HEK293 (cell line): ENCODE results near the gene ZNF831.

Source experiments
- CTCF ChIA-PET: fragments of 350-600 bp; formaldehyde crosslinking; extraction: SDS; loops from one replicate; lab custom pipeline; 2021; ENCODE audit warnings: antibody characterized with exemption; lab: Yijun Ruan, JAX
- POLR2A ChIA-PET: fragments of 300-600 bp; formaldehyde crosslinking; extraction: SDS; loops from one replicate; lab custom pipeline; 2020; ENCODE audit warnings: antibody characterized with exemption, inconsistent platforms; lab: Yijun Ruan, JAX
- H3K27ac ChIP-seq: fragments of 200-500 bp; sonication (Bioruptor generic); 2 replicates; pipeline ENCODE4 v1.5.1; 2014; ENCODE audit warnings: low read depth, low read length, control low read depth, inconsistent platforms; ENCODE audit errors: extremely low read depth
- H3K36me3 ChIP-seq, 2 experiments: fragments of 200-500 bp in 1 of 2; sonication (Bioruptor generic) in 1 of 2; 1 replicate in 1 of 2; 2 replicates in 1 of 2; pipeline ENCODE4 v1.5.1; 2014 to 2017; ENCODE audit warnings: inconsistent platforms in 2 of 2, low read length in 2 of 2; ENCODE audit not compliant: control insufficient read depth in 2 of 2, insufficient read depth in 1 of 2
- H3K4me1 ChIP-seq: fragments of 200-500 bp; sonication (Bioruptor generic); 2 replicates; pipeline ENCODE4 v1.5.1; 2014; ENCODE audit warnings: mild to moderate bottlenecking, low read length, inconsistent platforms; ENCODE audit not compliant: control insufficient read depth, insufficient read depth
- H3K4me3 ChIP-seq: 2 replicates; pipeline ENCODE4 v1.5.1; 2011; ENCODE audit warnings: low read depth, mild to moderate bottlenecking, control low read depth, low read length, moderate library complexity
- H3K9me3 ChIP-seq: fragments of 200-500 bp; sonication (Bioruptor generic); 2 replicates; pipeline ENCODE4 v1.5.1; 2014; ENCODE audit warnings: low read depth, low read length, inconsistent platforms; ENCODE audit not compliant: control insufficient read depth, insufficient read depth
- FEZF1 ChIP-seq: fragments of 450-650 bp; formaldehyde crosslinking; IDR thresholded peaks from 2 replicates; pipeline ENCODE4 v1.5.1; 2016; ENCODE audit warnings: missing biosample characterization, missing genetic modification characterization
- GFI1B ChIP-seq: fragments of 450-650 bp; formaldehyde crosslinking; IDR thresholded peaks from 2 replicates; pipeline ENCODE4 v1.5.1; 2016; ENCODE audit warnings: missing biosample characterization, missing genetic modification characterization
- GLI4 ChIP-seq: fragments of 450-650 bp; formaldehyde crosslinking; IDR thresholded peaks from 2 replicates; pipeline ENCODE4 v1.5.1; 2016; ENCODE audit warnings: missing biosample characterization, missing genetic modification characterization
- HOXA7 ChIP-seq: sonication (generic); formaldehyde crosslinking; IDR thresholded peaks from 2 replicates; pipeline ENCODE4 v1.8.1; 2022; ENCODE audit warnings: missing genetic modification reagents, borderline replicate concordance
- HOXD13 ChIP-seq: sonication (generic); formaldehyde crosslinking; IDR thresholded peaks from 2 replicates; pipeline ENCODE4 v1.8.0; 2022; ENCODE audit warnings: missing genetic modification reagents, borderline replicate concordance
- KLF1 ChIP-seq: fragments of 450-650 bp; formaldehyde crosslinking; IDR thresholded peaks from 2 replicates; pipeline ENCODE4 v1.5.1; 2016; ENCODE audit warnings: missing biosample characterization, missing genetic modification characterization
- SCRT2 ChIP-seq: fragments of 450-650 bp; formaldehyde crosslinking; IDR thresholded peaks from 2 replicates; pipeline ENCODE4 v1.5.1; 2016; ENCODE audit warnings: missing biosample characterization, missing genetic modification characterization
- TRIM28 ChIP-seq: IDR thresholded peaks from 2 replicates; pipeline ENCODE4 v1.6.1; 2011; ENCODE audit warnings: low read length, control low read depth, borderline replicate concordance
- WT1 ChIP-seq: fragments of 450-650 bp; formaldehyde crosslinking; IDR thresholded peaks from 2 replicates; pipeline ENCODE4 v1.5.1; 2016; ENCODE audit warnings: missing biosample characterization, missing genetic modification characterization
- ZBTB10 ChIP-seq: fragments of 450-650 bp; formaldehyde crosslinking; IDR thresholded peaks from 2 replicates; pipeline ENCODE4 v1.5.1; 2016; ENCODE audit warnings: missing biosample characterization, missing genetic modification characterization
- ZBTB17 ChIP-seq: fragments of 450-650 bp; formaldehyde crosslinking; IDR thresholded peaks from 2 replicates; pipeline ENCODE4 v1.5.1; 2016; ENCODE audit warnings: missing biosample characterization, missing genetic modification characterization
- ZNF16 ChIP-seq: fragments of 450-650 bp; formaldehyde crosslinking; IDR thresholded peaks from 2 replicates; pipeline ENCODE4 v1.5.1; 2016; ENCODE audit warnings: low read depth, missing biosample characterization, missing genetic modification characterization
- ZNF174 ChIP-seq: fragments of 450-650 bp; formaldehyde crosslinking; IDR thresholded peaks from 2 replicates; pipeline ENCODE4 v1.5.0; 2017; ENCODE audit warnings: missing biosample characterization, mild to moderate bottlenecking, missing genetic modification characterization
- ZNF202 ChIP-seq: fragments of 450-650 bp; formaldehyde crosslinking; IDR thresholded peaks from 2 replicates; pipeline ENCODE4 v1.5.1; 2016; ENCODE audit warnings: missing biosample characterization, missing genetic modification characterization, borderline replicate concordance
- ZNF223 ChIP-seq: fragments of 450-650 bp; formaldehyde crosslinking; IDR thresholded peaks from 2 replicates; pipeline ENCODE4 v1.5.1; 2016; ENCODE audit warnings: missing biosample characterization, missing genetic modification characterization
- ZNF23 ChIP-seq: fragments of 450-650 bp; formaldehyde crosslinking; IDR thresholded peaks from 2 replicates; pipeline ENCODE4 v1.5.1; 2016; ENCODE audit warnings: missing biosample characterization, missing genetic modification characterization, borderline replicate concordance
- ZNF302 ChIP-seq: fragments of 450-650 bp; formaldehyde crosslinking; IDR thresholded peaks from 2 replicates; pipeline ENCODE4 v1.5.1; 2016; ENCODE audit warnings: missing biosample characterization, missing genetic modification characterization, low read depth
- ZNF341 ChIP-seq: fragments of 450-650 bp; formaldehyde crosslinking; IDR thresholded peaks from 2 replicates; pipeline ENCODE4; 2016; ENCODE audit warnings: low read depth, missing biosample characterization, missing genetic modification characterization
- ZNF354C ChIP-seq: fragments of 450-650 bp; formaldehyde crosslinking; IDR thresholded peaks from 2 replicates; pipeline ENCODE4 v1.5.1; 2016; ENCODE audit warnings: missing biosample characterization, missing genetic modification characterization, low read depth, borderline replicate concordance
- ZNF404 ChIP-seq: fragments of 450-650 bp; formaldehyde crosslinking; IDR thresholded peaks from 2 replicates; pipeline ENCODE4 v1.5.1; 2017; ENCODE audit warnings: missing biosample characterization, missing genetic modification characterization
- ZNF416 ChIP-seq: fragments of 450-650 bp; formaldehyde crosslinking; IDR thresholded peaks from 2 replicates; pipeline ENCODE4 v1.5.1; 2016; ENCODE audit warnings: missing biosample characterization, missing genetic modification characterization
- ZNF426 ChIP-seq: fragments of 450-650 bp; formaldehyde crosslinking; IDR thresholded peaks from 2 replicates; pipeline ENCODE4 v1.5.1; 2017; ENCODE audit warnings: missing biosample characterization, missing genetic modification characterization, mild to moderate bottlenecking, inconsistent platforms, moderate library complexity
- ZNF473 ChIP-seq: fragments of 450-650 bp; formaldehyde crosslinking; IDR thresholded peaks from 2 replicates; pipeline ENCODE4 v1.5.1; 2017; ENCODE audit warnings: missing biosample characterization, missing genetic modification characterization
- ZNF48 ChIP-seq: fragments of 450-650 bp; formaldehyde crosslinking; IDR thresholded peaks from 2 replicates; pipeline ENCODE4 v1.5.1; 2016; ENCODE audit warnings: missing biosample characterization, missing genetic modification characterization
- ZNF548 ChIP-seq: fragments of 450-650 bp; formaldehyde crosslinking; IDR thresholded peaks from 2 replicates; pipeline ENCODE4 v1.5.1; 2016; ENCODE audit warnings: missing biosample characterization, missing genetic modification characterization
- ZNF560 ChIP-seq: fragments of 450-650 bp; formaldehyde crosslinking; IDR thresholded peaks from 2 replicates; pipeline ENCODE4 v1.5.1; 2017; ENCODE audit warnings: missing biosample characterization, missing genetic modification characterization, borderline replicate concordance
- ZNF561 ChIP-seq: fragments of 450-650 bp; IDR thresholded peaks from 2 replicates; pipeline ENCODE4 v1.5.1; 2018; ENCODE audit warnings: missing biosample characterization, missing genetic modification characterization, borderline replicate concordance
- ZNF585B ChIP-seq: fragments of 450-650 bp; formaldehyde crosslinking; IDR thresholded peaks from 2 replicates; pipeline ENCODE4 v1.5.1; 2016; ENCODE audit warnings: missing biosample characterization, missing genetic modification characterization
- ZNF621 ChIP-seq: fragments of 450-650 bp; formaldehyde crosslinking; IDR thresholded peaks from 2 replicates; pipeline ENCODE4 v1.5.1; 2017; ENCODE audit warnings: missing biosample characterization, missing genetic modification characterization
- ZNF623 ChIP-seq: fragments of 450-650 bp; formaldehyde crosslinking; IDR thresholded peaks from 2 replicates; pipeline ENCODE4 v1.5.1; 2016; ENCODE audit warnings: missing biosample characterization, missing genetic modification characterization
- ZNF654 ChIP-seq: fragments of 450-650 bp; formaldehyde crosslinking; IDR thresholded peaks from 2 replicates; pipeline ENCODE4 v1.5.1; 2016; ENCODE audit warnings: low read depth, missing biosample characterization, missing genetic modification characterization
- ZNF777 ChIP-seq: fragments of 450-650 bp; formaldehyde crosslinking; IDR thresholded peaks from 2 replicates; pipeline ENCODE4 v1.5.1; 2017; ENCODE audit warnings: missing biosample characterization, missing genetic modification characterization, borderline replicate concordance
- ZSCAN5A ChIP-seq: fragments of 450-650 bp; formaldehyde crosslinking; IDR thresholded peaks from 2 replicates; pipeline ENCODE4 v1.5.1; 2016; ENCODE audit warnings: missing biosample characterization, missing genetic modification characterization
- ZXDB ChIP-seq: fragments of 450-650 bp; formaldehyde crosslinking; IDR thresholded peaks from 2 replicates; pipeline ENCODE4 v1.5.1; 2016; ENCODE audit warnings: missing biosample characterization, missing genetic modification characterization

The ZNF831 gene

GRCh38 chr20:59150821-59151251 lies 12.8 kb upstream of the ZNF831 start:
- H3K4me1 ChIP-seq, result no peaks in the 10 kb centered on the region
- CTCF ChIA-PET, result no interaction called here
- no peaks in the 10 kb centered on the region for H3K36me3 ChIP-seq
- POLR2A ChIA-PET, result no interaction called here
- no peak for TF ChIP-seq HOXA7 (CRISPR knock-in tag)
- no peak for TF ChIP-seq ZNF404 (tag by site-specific recombination)
- TF ChIP-seq ZNF174 (tag by site-specific recombination), result no peak
- no peak for TF ChIP-seq ZNF560
- TF ChIP-seq ZSCAN5A (tag by site-specific recombination), result no peak
- TF ChIP-seq ZNF621, result no peak
- no peak for TF ChIP-seq ZNF48 (tag by site-specific recombination)
- TF ChIP-seq ZNF302 (tag by site-specific recombination), result no peak
- TF ChIP-seq, all 188 proteins: peak for 0
- Histone ChIP-seq H3K27ac (no peak overlapping the region), H3K9me3 (no peaks in the 10 kb centered on the region), H3K4me3 (no peak overlapping the region)

DNA sequence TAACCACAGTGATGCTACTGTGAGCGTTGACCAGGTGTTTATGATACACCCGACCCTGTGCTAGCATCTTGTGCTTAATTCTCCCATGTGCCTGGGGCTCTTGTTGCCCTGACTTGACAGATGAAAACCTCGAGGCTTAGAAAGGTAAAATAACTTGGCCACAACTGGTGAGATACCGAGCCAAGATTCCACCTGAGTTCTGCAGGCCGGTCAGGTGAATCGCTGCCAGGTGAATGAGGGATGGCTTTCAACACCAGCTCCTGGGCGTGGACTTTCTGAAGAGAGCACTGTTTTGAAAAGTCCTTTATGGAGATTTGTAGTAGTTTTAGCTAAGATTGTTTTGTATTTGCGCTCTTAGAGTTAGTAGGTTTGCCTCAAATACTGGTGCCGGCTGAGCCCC lies 12.2 kb upstream of the ZNF831 start:
- ChIA-PET CTCF (no interaction called here), POLR2A (no interaction called here)
- H3K36me3 ChIP-seq, result no peaks in the 10 kb centered on the region
- no peaks in the 10 kb centered on the region for H3K9me3 ChIP-seq
- TF ChIP-seq ZNF16 (tag by site-specific recombination), result no peak
- TF ChIP-seq ZNF623 (tag by site-specific recombination), result no peak
- TF ChIP-seq ZNF585B (tag by site-specific recombination), result no peak
- no peak for TF ChIP-seq ZNF426 (tag by site-specific recombination)
- no peak for TF ChIP-seq ZBTB10 (tag by site-specific recombination)
- no peak for TF ChIP-seq ZNF202
- TF ChIP-seq ZNF341, result no peak
- no peak for TF ChIP-seq ZNF23
- TF ChIP-seq KLF1, result no peak
- no peak for TF ChIP-seq ZNF561 (tag by site-specific recombination)
- H3K27ac ChIP-seq, result no peak overlapping the region
- no peaks in the 10 kb centered on the region for H3K4me1 ChIP-seq
- H3K4me3 ChIP-seq, result no peak overlapping the region

DNA sequence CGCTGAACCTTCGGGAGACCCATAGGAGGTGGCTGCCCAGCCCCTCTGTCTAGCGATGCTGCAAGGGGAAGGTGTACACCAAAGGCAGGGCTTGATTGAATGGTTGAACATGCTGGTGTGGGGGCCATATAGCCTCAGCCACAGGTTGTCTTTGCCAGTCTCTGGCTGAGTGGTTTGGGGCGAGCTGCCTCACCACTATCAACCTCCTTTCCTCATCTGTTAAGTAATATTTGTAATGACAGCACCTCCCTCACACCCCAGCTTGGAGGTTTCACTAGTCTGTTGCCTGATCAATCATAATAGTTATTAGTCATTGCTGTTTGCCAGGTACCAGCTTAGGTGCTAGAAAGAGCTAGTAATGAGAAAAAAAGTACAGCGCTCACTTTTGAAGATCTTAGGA lies 11.8 kb upstream of the ZNF831 start:
- Histone ChIP-seq H3K36me3 (no peaks in the 10 kb centered on the region), H3K4me3 (no peak overlapping the region), H3K4me1 (no peaks in the 10 kb centered on the region), H3K27ac (no peak overlapping the region), H3K9me3 (no peaks in the 10 kb centered on the region)
- CTCF ChIA-PET, result no interaction called here
- POLR2A ChIA-PET, result no interaction called here
- TF ChIP-seq SCRT2 (tag by site-specific recombination) (no peak), WT1 (tag by site-specific recombination) (no peak), ZNF416 (no peak), ZNF777 (tag by site-specific recombination) (no peak), ZNF354C (tag by site-specific recombination) (no peak), ZXDB (tag by site-specific recombination) (no peak), ZNF621 (no peak), ZNF548 (no peak), ZNF223 (tag by site-specific recombination) (no peak), ZNF654 (tag by site-specific recombination) (no peak), TRIM28 (no peak), ZBTB17 (tag by site-specific recombination) (no peak), FEZF1 (tag by site-specific recombination) (no peak), GLI4 (no peak), ZNF473 (tag by site-specific recombination) (no peak), HOXD13 (CRISPR knock-in tag) (no peak), GFI1B (tag by site-specific recombination) (no peak)
